Measurements from ENCODE around the gene MYL7. TPM values are rescaled to one million over a fixed set of nuclear protein-coding genes. Genes with fewer than 3 reads are reported as not detected.

The MYL7 gene
- 0.51 TPM in 1 of 2 replicates, not detected in the other for total RNA-seq

DNA sequence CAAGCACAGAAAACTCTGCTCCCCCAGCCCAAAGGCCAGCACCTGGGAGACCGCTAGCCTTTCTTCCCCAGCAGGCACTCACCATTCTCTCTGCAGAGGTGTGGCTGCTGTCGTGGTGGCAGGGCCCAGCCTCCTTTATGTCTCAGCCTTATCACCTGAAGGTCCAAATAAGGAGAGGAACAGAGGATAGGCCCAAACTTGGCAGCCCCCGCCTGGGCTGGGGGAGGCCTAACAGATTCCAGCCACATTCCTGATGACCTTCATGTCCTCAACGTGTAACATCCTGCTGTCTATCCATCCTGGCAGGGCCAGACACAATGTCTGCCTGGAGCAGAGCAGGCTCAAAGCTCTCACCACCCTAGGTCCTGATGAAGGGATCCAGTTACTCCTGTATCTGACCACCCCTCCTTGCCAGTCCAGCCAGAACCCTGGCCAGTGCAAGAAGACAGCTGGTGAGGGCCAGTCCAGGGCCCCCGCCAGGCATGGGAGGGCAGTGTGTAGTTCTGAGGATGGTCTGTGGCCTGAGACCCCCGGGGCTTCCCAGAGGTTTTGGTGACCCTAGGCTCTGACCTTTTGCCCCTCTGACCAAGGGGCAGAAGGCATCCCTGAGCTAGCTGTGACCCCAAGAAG, at the start of gene MYL7:
Gene MYL7 (minus strand): TSS at position 112 of the 630 bp plus-strand sequence. CDS start 27 bp downstream, at position 85.

DNA sequence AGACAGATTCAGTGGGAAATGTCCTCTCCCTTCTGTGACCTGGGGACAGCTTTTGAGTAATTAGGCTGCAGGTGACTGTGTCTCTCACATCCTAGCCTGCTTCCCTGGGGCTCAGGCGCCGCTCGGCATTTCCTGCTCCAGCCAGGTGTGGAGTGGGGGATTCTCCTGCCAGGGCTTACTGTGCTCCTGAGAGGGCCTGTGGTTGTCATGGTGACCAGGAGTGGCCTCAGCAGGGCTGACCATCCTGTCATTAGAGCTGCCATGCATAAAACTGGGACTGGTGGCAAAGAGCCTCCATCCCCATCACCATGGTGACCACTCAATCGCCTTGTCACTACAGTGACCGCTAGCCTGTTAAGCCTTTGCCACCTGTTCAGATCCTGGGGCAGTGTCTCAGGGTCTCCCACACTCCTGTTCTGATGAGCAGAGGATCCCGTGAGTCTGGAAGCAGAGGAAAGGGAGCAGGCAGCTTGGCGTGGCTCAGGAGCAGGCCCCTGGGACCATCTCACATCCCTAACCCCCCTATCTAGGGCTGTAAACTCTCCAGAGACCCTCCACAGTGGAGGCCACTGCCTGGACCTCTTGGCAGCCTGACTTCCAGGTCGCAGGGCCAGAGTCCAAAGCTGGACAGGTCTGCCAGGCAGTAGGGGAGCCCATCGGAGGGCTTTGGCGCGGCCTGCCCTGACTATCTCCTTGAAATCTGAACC, 48.3 kb upstream of the MYL7 start, which contains the start of gene GCK:
Gene GCK (minus strand): TSS at position 154 of the 707 bp plus-strand sequence. CDS start 486 bp downstream, outside the sequence.

DNA sequence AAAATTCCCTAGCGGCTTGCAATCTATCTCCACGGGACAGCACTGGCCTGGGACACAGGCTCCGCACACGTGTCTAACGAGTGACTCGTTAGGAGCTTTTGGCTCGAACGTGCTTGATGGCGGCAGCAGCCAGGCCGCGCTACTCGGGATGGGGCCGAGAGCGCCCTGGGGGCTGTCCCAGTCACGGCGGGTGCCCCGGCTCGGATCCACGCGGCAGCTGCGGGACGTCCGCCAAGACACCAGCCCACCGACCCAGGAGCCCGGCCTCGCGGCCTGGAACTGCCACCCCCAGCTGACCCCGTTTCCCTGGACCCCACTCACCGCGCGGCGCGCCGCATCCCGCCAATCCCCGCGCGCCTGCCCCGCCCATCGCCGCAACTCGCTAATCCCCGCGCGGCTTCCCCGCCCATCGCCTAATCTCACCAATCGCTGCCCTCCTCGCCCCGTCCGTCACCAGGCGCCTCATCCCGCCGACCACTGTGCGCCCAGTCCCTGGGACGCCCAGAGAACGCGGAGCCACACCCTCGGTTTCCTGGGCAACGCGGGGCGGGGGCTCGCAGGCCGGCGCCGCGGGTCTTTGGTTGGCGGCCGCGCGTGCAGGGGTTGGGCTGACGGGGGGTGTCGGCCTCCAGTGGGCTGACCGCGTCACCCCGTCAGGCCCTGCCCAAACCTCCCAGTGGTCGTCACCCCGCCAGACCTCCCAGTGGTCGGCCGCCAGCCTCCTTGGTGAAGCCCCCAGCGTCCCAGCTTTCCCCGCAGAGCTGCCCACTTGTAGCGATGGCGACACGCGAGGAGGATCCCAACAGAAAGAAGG, 17.7 kb downstream of the MYL7 start, which contains the start of gene POLD2:
Gene POLD2 (minus strand): TSS at position 359 of the 814 bp plus-strand sequence. CDS start 1,495 bp downstream, outside the sequence.

GRCh38 chr7:44103923-44104859, 36.9 kb downstream of the MYL7 start, which contains the start of gene AEBP1:
AEBP1 (plus strand) TSS chr7:44104345; CDS start chr7:44104666, 321 bp downstream.

Other genes starting within 250 kb of the MYL7 start
- 16.7 and 22.1 TPM in 2 replicates for gene URGCP, start 234.7 kb downstream of the MYL7 start, total RNA-seq
- 2.0 and 6.0 TPM in 2 replicates for gene UBE2D4, start 214.9 kb downstream of the MYL7 start, total RNA-seq
- not detected in 2 replicates for gene SPDYE1, start 143.4 kb downstream of the MYL7 start, total RNA-seq
- gene DBNL, start 96.6 kb downstream of the MYL7 start, total RNA-seq = 152 and 186 TPM in 2 replicates
- not detected in 2 replicates for gene PGAM2, start 75.8 kb downstream of the MYL7 start, total RNA-seq
- gene POLM, start 58.8 kb downstream of the MYL7 start, total RNA-seq = 13.5 and 21.2 TPM in 2 replicates
- 1.6 and 3.1 TPM in 2 replicates for gene AEBP1, start 37.0 kb downstream of the MYL7 start, total RNA-seq
- gene POLD2, start 17.8 kb downstream of the MYL7 start, total RNA-seq = 135 and 144 TPM in 2 replicates
- gene GCK, start 48.1 kb upstream of the MYL7 start, total RNA-seq = 0.28 TPM in 1 of 2 replicates, not detected in the other
- 88.3 and 100 TPM in 2 replicates for gene YKT6, start 59.6 kb upstream of the MYL7 start, total RNA-seq
- 0.14 TPM in 1 of 2 replicates, not detected in the other for gene CAMK2B, start 184.3 kb upstream of the MYL7 start, total RNA-seq